T-helper 2 cell treated with Interferon-gamma antibody and Interleukin-4, amounts not matched to agents 5 μg/mL and 100 μg/mL, for 36 hours (primary cell): ENCODE results near the gene TADA2B.
"Not testable (repeated sequence)": the region's sequence is repeated elsewhere in the genome, so short reads cannot be mapped to it uniquely, and the experiment has no call there.

ENCODE experiments used
- DNase-seq: peaks from one replicate; pipeline ENCODE4 v3.0.0; 2021; ENCODE audit warnings: low spot score
- H3K27ac Mint-ChIP-seq: one replicate; pipeline ENCODE4 v1.8.0; 2021; ENCODE audit warnings: mild to moderate bottlenecking, mixed read lengths
- H3K27me3 Mint-ChIP-seq: one replicate; pipeline ENCODE4 v1.8.0; 2021; ENCODE audit warnings: low read depth, mixed read lengths
- H3K36me3 Mint-ChIP-seq: one replicate; pipeline ENCODE4 v1.8.0; 2021; ENCODE audit warnings: low read depth, mixed read lengths
- H3K4me1 Mint-ChIP-seq: one replicate; pipeline ENCODE4 v1.8.0; 2021; ENCODE audit warnings: low read depth, mixed read lengths
- H3K4me3 Mint-ChIP-seq: one replicate; pipeline ENCODE4 v1.8.0; 2022; ENCODE audit warnings: mild to moderate bottlenecking, moderate library complexity, mixed read lengths
- H3K9me3 Mint-ChIP-seq: one replicate; pipeline ENCODE4 v1.8.0; 2021; ENCODE audit warnings: mixed read lengths

TADA2B gene

GRCh38 chr4:7079483-7079882 lies 36.3 kb downstream of the TADA2B start:
- DNase-seq, H3K4me1 Mint-ChIP-seq, H3K9me3 Mint-ChIP-seq, H3K27ac Mint-ChIP-seq, H3K4me3 Mint-ChIP-seq, H3K36me3 Mint-ChIP-seq: not testable (repeated sequence)
- peaks cover 45% of the 10 kb centered on the region for H3K27me3 Mint-ChIP-seq

- not testable (repeated sequence) for H3K9me3 Mint-ChIP-seq, DNase-seq, H3K36me3 Mint-ChIP-seq, H3K27ac Mint-ChIP-seq, H3K4me1 Mint-ChIP-seq, H3K4me3 Mint-ChIP-seq
- peaks cover 47% of the 10 kb centered on the region for H3K27me3 Mint-ChIP-seq
Observed at GRCh38 chr4:7079909-7080308, 36.7 kb downstream of the TADA2B start.

- H3K9me3 Mint-ChIP-seq: peaks cover 5% of the 10 kb centered on the region
- H3K36me3 Mint-ChIP-seq: no peaks in the 10 kb centered on the region
- H3K27ac Mint-ChIP-seq: no peak overlapping the region
- peaks cover 55% of the 10 kb centered on the region for H3K27me3 Mint-ChIP-seq
- no peak for DNase-seq
- peaks cover 2% of the 10 kb centered on the region for H3K4me1 Mint-ChIP-seq
- peak overlapping the region; percentile 45 for H3K4me3 Mint-ChIP-seq
Observed at GRCh38 chr4:7083597-7084563, 40.7 kb downstream of the TADA2B start.

DNA sequence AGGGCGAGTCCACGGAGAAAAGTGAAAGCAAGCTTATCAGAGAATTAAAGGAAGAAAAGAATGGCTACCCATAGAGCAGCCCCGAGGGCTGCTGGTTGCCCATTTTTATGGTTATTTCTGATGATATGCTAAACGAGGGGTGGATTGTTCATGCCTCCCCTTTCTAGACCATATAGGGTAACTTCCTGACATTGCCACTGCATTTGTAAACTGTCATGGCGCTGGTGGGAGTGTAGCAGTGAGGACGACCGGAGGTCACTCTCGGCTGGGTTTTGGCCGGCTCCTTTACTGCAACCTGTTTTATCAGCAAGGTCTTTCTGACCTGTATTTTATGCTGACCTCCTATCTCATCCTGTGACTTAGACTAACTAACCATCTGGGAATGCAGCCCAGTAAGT lies 41.4 kb downstream of the TADA2B start:
- H3K9me3 Mint-ChIP-seq: not testable (repeated sequence)
- H3K27me3 Mint-ChIP-seq: peaks cover 55% of the 10 kb centered on the region

DNA sequence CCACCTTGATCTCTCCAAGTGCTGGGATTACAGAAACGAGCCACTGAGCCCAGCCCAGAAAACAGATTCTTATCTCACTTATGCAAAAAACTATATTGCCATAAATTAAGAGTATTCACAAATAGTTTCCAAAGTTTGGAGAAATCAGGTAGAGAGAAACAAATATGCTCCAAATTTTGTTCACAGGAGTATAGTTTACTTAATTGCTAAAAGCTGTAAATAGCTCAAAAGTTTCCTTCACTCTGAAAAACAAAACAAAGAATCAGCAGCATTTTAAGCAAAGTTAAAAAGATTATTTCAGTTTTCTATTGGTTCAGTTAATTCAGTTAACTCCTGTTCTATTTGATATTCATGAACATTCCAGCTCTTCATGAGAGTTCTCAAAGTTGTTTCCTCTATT lies 43.2 kb downstream of the TADA2B start:
- Mint-ChIP-seq H3K27me3 (peaks cover 43% of the 10 kb centered on the region), H3K4me3 (no peak overlapping the region), H3K36me3 (no peaks in the 10 kb centered on the region), H3K9me3 (peaks cover 5% of the 10 kb centered on the region), H3K27ac (no peak overlapping the region), H3K4me1 (peaks cover 2% of the 10 kb centered on the region)
- no peak for DNase-seq

More for the DNA sequence above, 41.4 kb downstream of the TADA2B start:
- H3K36me3 Mint-ChIP-seq, DNase-seq, H3K27ac Mint-ChIP-seq, H3K4me1 Mint-ChIP-seq: not testable (repeated sequence)
- peak overlapping the region; percentile 45 for H3K4me3 Mint-ChIP-seq

DNA sequence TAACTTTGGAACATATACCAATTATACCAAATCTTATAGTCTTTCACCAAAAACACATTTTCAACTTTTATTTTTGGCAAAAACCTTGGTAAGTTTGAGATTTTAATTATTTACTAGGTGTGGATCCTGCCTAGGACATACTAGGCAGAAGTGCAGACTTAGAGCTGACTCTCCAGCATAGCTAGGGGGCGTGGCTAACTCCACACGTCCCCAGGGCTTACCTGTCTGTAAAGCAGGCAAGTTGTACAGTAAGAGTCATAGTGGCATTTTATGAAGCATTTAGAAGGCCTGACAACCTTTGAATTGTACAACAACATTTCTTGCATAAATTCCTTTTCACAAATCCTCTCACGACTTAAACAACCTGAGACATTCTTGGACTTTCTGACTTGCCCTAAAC lies 43.9 kb downstream of the TADA2B start:
- Mint-ChIP-seq H3K27ac (no peak overlapping the region), H3K27me3 (peaks cover 37% of the 10 kb centered on the region), H3K4me3 (no peak overlapping the region), H3K36me3 (no peaks in the 10 kb centered on the region), H3K4me1 (peaks cover 2% of the 10 kb centered on the region), H3K9me3 (peaks cover 5% of the 10 kb centered on the region)
- no peak for DNase-seq

- H3K9me3 Mint-ChIP-seq: peaks cover 5% of the 10 kb centered on the region
- DNase-seq: no peak
- H3K27me3 Mint-ChIP-seq: peaks cover 38% of the 10 kb centered on the region
- no peak overlapping the region for H3K4me3 Mint-ChIP-seq
- H3K4me1 Mint-ChIP-seq: no peaks in the 10 kb centered on the region
- H3K27ac Mint-ChIP-seq: no peak overlapping the region
- H3K36me3 Mint-ChIP-seq: no peaks in the 10 kb centered on the region
Observed at GRCh38 chr4:7089213-7089986, 46.2 kb downstream of the TADA2B start.

DNA sequence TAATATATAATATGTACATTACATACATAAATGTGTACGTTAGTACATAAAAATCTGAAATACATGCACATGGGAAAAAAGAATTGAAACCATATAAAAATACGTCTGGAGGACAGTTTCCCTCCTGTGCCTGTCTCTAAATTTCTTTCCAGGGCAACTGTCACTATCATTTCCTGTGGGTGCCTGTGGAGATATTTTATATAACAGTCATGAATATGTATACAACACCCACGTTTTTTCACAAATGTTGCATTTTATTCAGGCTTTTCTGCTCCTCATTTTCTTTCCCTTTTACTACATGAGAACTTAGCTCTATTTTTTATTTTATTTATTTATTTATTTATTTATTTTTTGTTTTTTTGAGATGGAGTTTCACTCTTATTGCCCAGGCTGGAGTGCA lies 48.9 kb downstream of the TADA2B start:
- DNase-seq: no peak
- Mint-ChIP-seq H3K4me3 (no peak overlapping the region), H3K27ac (no peak overlapping the region), H3K9me3 (no peaks in the 10 kb centered on the region), H3K27me3 (peaks cover 34% of the 10 kb centered on the region), H3K4me1 (no peaks in the 10 kb centered on the region), H3K36me3 (no peaks in the 10 kb centered on the region)

DNA sequence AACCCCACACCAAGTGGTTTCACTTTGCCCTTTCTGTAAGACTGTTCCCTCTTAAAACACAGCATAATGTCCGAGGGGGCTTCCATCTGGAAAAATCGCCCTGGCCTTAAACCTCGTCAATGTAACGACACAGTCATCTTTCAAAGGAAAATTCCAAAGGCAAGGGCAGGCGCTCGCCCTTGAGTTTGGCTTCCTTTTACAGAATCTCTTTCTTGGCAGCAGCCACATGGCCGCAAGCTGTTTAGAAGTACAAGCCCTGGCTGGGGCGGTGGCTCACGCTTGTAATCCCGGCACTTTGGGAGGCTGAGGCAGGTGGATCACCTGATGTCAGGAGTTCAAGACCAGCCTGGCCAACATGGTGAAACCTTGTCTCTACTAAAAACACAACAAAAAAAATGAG lies 51.7 kb downstream of the TADA2B start:
- H3K4me1 Mint-ChIP-seq: no peaks in the 10 kb centered on the region
- no peaks in the 10 kb centered on the region for H3K36me3 Mint-ChIP-seq
- no peak overlapping the region for H3K4me3 Mint-ChIP-seq
- H3K27me3 Mint-ChIP-seq: peaks cover 31% of the 10 kb centered on the region
- H3K27ac Mint-ChIP-seq: no peak overlapping the region
- no peaks in the 10 kb centered on the region for H3K9me3 Mint-ChIP-seq
- DNase-seq: no peak

- DNase-seq: no peak
- H3K9me3 Mint-ChIP-seq: no peaks in the 10 kb centered on the region
- no peaks in the 10 kb centered on the region for H3K36me3 Mint-ChIP-seq
- peaks cover 31% of the 10 kb centered on the region for H3K27me3 Mint-ChIP-seq
- no peaks in the 10 kb centered on the region for H3K4me1 Mint-ChIP-seq
- H3K4me3 Mint-ChIP-seq: no peak overlapping the region
- H3K27ac Mint-ChIP-seq: no peak overlapping the region
Observed at GRCh38 chr4:7095611-7096155, 52.5 kb downstream of the TADA2B start.

DNA sequence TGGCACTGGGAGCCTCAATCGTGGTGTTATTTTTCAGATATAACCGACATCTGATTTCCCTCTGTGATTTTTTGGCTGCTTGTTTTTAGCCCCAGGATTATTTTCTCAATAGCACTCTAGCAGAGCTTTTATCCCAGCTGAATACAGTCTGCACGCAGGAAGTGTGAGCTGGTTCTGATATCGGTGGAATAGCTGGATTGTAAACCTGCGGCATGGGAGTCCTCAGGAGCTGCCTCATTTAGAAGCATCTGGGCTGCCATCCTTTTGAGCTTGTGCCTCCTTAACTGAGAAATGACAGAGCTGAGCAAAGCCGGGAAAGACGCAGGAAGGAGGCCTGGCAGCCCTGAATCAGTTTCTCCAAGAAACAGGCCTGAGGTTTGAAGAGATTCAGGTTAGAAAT lies 53.1 kb downstream of the TADA2B start:
- no peaks in the 10 kb centered on the region for H3K36me3 Mint-ChIP-seq
- no peak for DNase-seq
- H3K27ac Mint-ChIP-seq: no peak overlapping the region
- H3K4me1 Mint-ChIP-seq: no peaks in the 10 kb centered on the region
- H3K27me3 Mint-ChIP-seq: peaks cover 26% of the 10 kb centered on the region
- no peaks in the 10 kb centered on the region for H3K9me3 Mint-ChIP-seq
- no peak overlapping the region for H3K4me3 Mint-ChIP-seq

DNA sequence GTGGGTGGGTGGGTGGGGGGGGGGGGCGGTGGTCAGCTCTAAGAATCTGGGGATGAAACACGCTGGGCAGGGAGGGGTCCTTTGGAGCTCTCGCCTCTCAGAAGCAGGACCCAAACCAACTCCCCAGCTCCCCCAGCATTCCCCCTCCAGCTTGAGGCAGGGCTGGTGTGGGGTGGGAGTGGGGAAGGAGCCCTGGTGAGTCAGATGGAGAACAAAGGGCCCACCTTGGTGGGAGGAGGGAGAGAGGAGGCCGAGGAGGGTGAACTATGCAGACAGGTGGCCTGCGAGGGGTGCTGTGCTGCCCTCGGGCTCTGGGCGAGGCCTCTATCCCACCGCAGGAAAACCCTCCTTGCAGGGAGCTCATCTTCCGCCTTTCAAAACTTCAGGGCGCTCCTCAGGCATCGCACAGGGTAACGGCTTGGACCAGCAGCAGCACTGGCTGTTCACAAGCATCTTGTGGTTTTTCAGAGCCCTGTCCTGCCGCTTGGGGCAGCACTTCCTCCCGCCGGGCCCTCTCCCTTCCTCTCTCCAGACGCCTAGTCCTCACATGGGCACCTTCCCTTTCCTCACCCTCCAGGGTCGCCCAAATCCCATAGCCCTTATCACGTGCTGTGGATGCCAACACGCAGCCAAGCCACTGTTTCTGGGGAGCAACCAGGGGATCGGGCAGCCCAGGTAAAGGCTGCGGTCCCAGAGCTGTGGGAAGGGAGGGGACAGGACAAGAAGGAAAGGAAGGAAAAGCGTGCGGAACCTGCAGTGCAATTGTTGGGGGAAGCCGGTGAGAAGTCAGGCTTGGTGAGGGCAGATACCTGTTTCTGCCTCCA lies 58.7 kb downstream of the TADA2B start:
- Mint-ChIP-seq H3K4me1 (peaks cover 11% of the 10 kb centered on the region), H3K9me3 (no peaks in the 10 kb centered on the region), H3K27me3 (peaks cover 30% of the 10 kb centered on the region), H3K27ac (peak overlapping the region; percentile 6), H3K36me3 (no peaks in the 10 kb centered on the region), H3K4me3 (peak overlapping the region; percentile 97)
- DNase-seq: peak; percentile 56

DNA sequence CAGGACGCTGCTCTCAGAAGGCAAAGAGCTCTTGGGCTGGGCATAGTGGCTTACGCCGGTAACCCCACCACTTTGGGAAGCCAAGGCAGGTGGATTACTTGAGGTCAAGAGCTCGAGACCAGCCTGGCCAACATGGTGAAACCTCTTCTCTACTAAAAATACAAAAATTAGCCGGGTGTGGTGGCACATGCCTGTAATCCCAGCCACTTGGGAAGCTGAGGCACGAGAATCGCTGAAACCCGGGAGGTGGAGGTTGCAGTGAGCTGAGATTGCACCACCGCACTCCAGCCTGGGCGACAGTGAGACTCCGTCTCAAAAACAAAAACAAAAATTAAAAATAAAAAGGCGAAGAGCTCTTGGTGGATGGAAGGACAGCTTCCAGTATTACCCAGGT lies 59.3 kb downstream of the TADA2B start:
- not testable (repeated sequence) for H3K36me3 Mint-ChIP-seq, DNase-seq, H3K9me3 Mint-ChIP-seq, H3K27ac Mint-ChIP-seq
- Mint-ChIP-seq H3K4me1 (peaks cover 11% of the 10 kb centered on the region), H3K27me3 (peaks cover 29% of the 10 kb centered on the region), H3K4me3 (peak overlapping the region; percentile 97)
